SK-N-SH treated with all-trans-retinoic acid at 6 μM for 48 hours (cell line): ENCODE measurements around the gene GPR55.

ENCODE experiments used
- ARNTL ChIP-seq: fragments of 450-650 bp; formaldehyde crosslinking; IDR thresholded peaks from 2 replicates; pipeline ENCODE4 v1.5.0; 2020; ENCODE audit warnings: low read depth, mild to moderate bottlenecking, moderate library complexity, borderline replicate concordance
- BACH2 ChIP-seq: fragments of 250-450 bp; sonication (Bioruptor Pico); IDR thresholded peaks from 2 replicates; pipeline ENCODE4 v1.9.0; 2021; ENCODE audit warnings: mild to moderate bottlenecking, borderline replicate concordance
- OSR1 ChIP-seq: fragments of 250-450 bp; sonication (Bioruptor Pico); IDR thresholded peaks from 2 replicates; pipeline ENCODE4 v1.8.0; 2022; ENCODE audit warnings: moderate library complexity, mild to moderate bottlenecking, inconsistent platforms
- PATZ1 ChIP-seq: fragments of 250-450 bp; sonication (Bioruptor Pico); IDR thresholded peaks from 2 replicates; pipeline ENCODE4 v1.8.0; 2020; ENCODE audit warnings: mild to moderate bottlenecking, moderate library complexity, borderline replicate concordance
- PPARA ChIP-seq: fragments of 250-450 bp; sonication (Bioruptor Pico); IDR thresholded peaks from 2 replicates; pipeline ENCODE4 v1.5.0; 2020; ENCODE audit warnings: mild to moderate bottlenecking, borderline replicate concordance
- RARB ChIP-seq: fragments of 250-450 bp; sonication (Bioruptor Pico); IDR thresholded peaks from 2 replicates; pipeline ENCODE4 v1.8.0; 2021; ENCODE audit warnings: mild to moderate bottlenecking, moderate library complexity
- SNAI2 ChIP-seq: fragments of 250-450 bp; sonication (Bioruptor Pico); IDR thresholded peaks from 2 replicates; pipeline ENCODE4 v1.5.0; 2020; ENCODE audit warnings: mild to moderate bottlenecking, moderate library complexity
- ZFP3 ChIP-seq: fragments of 250-450 bp; sonication (Bioruptor Pico); IDR thresholded peaks from 2 replicates; pipeline ENCODE4 v1.5.0; 2020; ENCODE audit warnings: mild to moderate bottlenecking, moderate library complexity

GRCh38 chr2:230868161-230868946 lies 56.7 kb downstream of the GPR55 start:
- TF ChIP-seq ZFP3 (CRISPR knock-in tag) (no peak), PPARA (no peak), RARB (CRISPR knock-in tag) (no peak), SNAI2 (CRISPR knock-in tag) (no peak), ARNTL (no peak), OSR1 (CRISPR knock-in tag) (no peak), BACH2 (CRISPR knock-in tag) (no peak), PATZ1 (CRISPR knock-in tag) (no peak)
